Urothelium cell line (cell line): Measurements from ENCODE around the gene SDHAF3.
A peak's percentile ranks its signal among the peaks of the same experiment; 100 is the strongest.
"Not testable (repeated sequence)": the region's sequence is repeated elsewhere in the genome, so short reads cannot be mapped to it uniquely, and the experiment has no call there.

ENCODE experiments used
- DNase-seq: peaks from one replicate; pipeline ENCODE4 v3.0.0; 2011; ENCODE audit warnings: low spot score, mixed read lengths
- FAIRE-seq: peaks from 2 replicates; lab custom pipeline; 2011; peaks lifted over from hg19 to GRCh38; lab: Jason Lieb, UNC

Gene SDHAF3

GRCh38 chr7:97117372-97118188, at the start of gene SDHAF3:
Gene SDHAF3, plus strand, starts transcription at chr7:97117698. Its CDS starts 26 bp downstream, at chr7:97117724.
- DNase-seq (peak; percentile 99), FAIRE-seq (peak; percentile 98)

GRCh38 chr7:97072025-97072424, 45.5 kb upstream of the SDHAF3 start:
- not testable (repeated sequence) for DNase-seq, FAIRE-seq

- DNase-seq = no peak
- no peak for FAIRE-seq
Measured at GRCh38 chr7:97075928-97076327, 41.6 kb upstream of the SDHAF3 start.

- DNase-seq = peak; percentile 29
- FAIRE-seq = no peak
Measured at GRCh38 chr7:97078023-97078969, 39.2 kb upstream of the SDHAF3 start.

GRCh38 chr7:97079300-97079699, 38.2 kb upstream of the SDHAF3 start:
- FAIRE-seq (no peak), DNase-seq (no peak)

GRCh38 chr7:97081521-97082300, 35.8 kb upstream of the SDHAF3 start:
- FAIRE-seq (no peak), DNase-seq (no peak)

- DNase-seq (no peak), FAIRE-seq (no peak)
Measured at GRCh38 chr7:97088364-97088763, 29.1 kb upstream of the SDHAF3 start.

- no peak for FAIRE-seq
- DNase-seq = no peak
Measured at GRCh38 chr7:97089771-97090170, 27.7 kb upstream of the SDHAF3 start.

- no peak for FAIRE-seq
- no peak for DNase-seq
Measured at GRCh38 chr7:97090761-97091353, 26.6 kb upstream of the SDHAF3 start.

GRCh38 chr7:97094284-97094930, 23.1 kb upstream of the SDHAF3 start:
- FAIRE-seq = no peak
- no peak for DNase-seq

GRCh38 chr7:97096037-97096436, 21.5 kb upstream of the SDHAF3 start:
- FAIRE-seq = peak; percentile 20

GRCh38 chr7:97096661-97097060, 20.8 kb upstream of the SDHAF3 start:
- DNase-seq = no peak
- FAIRE-seq = no peak

More at GRCh38 chr7:97096037-97096436, 21.5 kb upstream of the SDHAF3 start:
- DNase-seq = no peak

GRCh38 chr7:97104719-97105238, 12.7 kb upstream of the SDHAF3 start:
- peak; percentile 87 for DNase-seq
- FAIRE-seq = peak; percentile 79

- FAIRE-seq (no peak), DNase-seq (no peak)
Measured at GRCh38 chr7:97107192-97107800, 10.2 kb upstream of the SDHAF3 start.

GRCh38 chr7:97116308-97116707, 1.2 kb upstream of the SDHAF3 start:
- DNase-seq = no peak

GRCh38 chr7:97117035-97117371, 495 bp upstream of the SDHAF3 start:
- no peak for FAIRE-seq

More at GRCh38 chr7:97116308-97116707, 1.2 kb upstream of the SDHAF3 start:
- no peak for FAIRE-seq

GRCh38 chr7:97118306-97118917, 914 bp downstream of the SDHAF3 start:
- DNase-seq (no peak), FAIRE-seq (no peak)

More at GRCh38 chr7:97117035-97117371, 495 bp upstream of the SDHAF3 start:
- no peak for DNase-seq

GRCh38 chr7:97119747-97120146, 2.2 kb downstream of the SDHAF3 start:
- FAIRE-seq = no peak
- no peak for DNase-seq
